Mesothelial cell of epicardium (in vitro differentiated cells): ENCODE data around the gene S1PR3. TPM values are rescaled to one million over a fixed set of nuclear protein-coding genes. Genes with fewer than 3 reads are reported as not detected.

Experiments
- DNase-seq, 2 experiments: peaks; one replicate each; pipeline ENCODE4 v3.0.0; 2021; ENCODE audit warnings: low spot score in 2 of 2; ENCODE audit not compliant: unreplicated experiment in 2 of 2
- H3K27ac Mint-ChIP-seq: 2 replicates; pipeline ENCODE4 v1.8.0; 2021; ENCODE audit warnings: mixed read lengths
- H3K27me3 Mint-ChIP-seq: 2 replicates; pipeline ENCODE4 v1.8.0; 2021; ENCODE audit warnings: low read depth, mixed read lengths
- H3K36me3 Mint-ChIP-seq: 2 replicates; pipeline ENCODE4 v1.8.0; 2021; ENCODE audit warnings: mixed read lengths
- H3K4me1 Mint-ChIP-seq: 2 replicates; pipeline ENCODE4 v1.8.0; 2021; ENCODE audit warnings: mixed read lengths
- H3K4me3 Mint-ChIP-seq: 2 replicates; pipeline ENCODE4 v1.8.0; 2021; ENCODE audit warnings: mild to moderate bottlenecking, moderate library complexity, mixed read lengths
- H3K9me3 Mint-ChIP-seq: 2 replicates; pipeline ENCODE4 v1.8.0; 2021; ENCODE audit warnings: mixed read lengths
- total RNA-seq: library from RNA; stranded (reverse); gene quantifications from 3 replicates; pipeline ENCODE4 v1.2.1, GENCODE V29; 2021
- TF ChIP-seq, protein P1 (sequence below): fragments of 200-600 bp; sonication (generic); IDR thresholded peaks from one replicate; pipeline ENCODE4 v1.5.0; 2021; ENCODE audit warnings: antibody characterized with exemption; ENCODE audit not compliant: unreplicated experiment

Gene S1PR3
- total RNA-seq, 1 donor from 2014 or later = 38.2 TPM

DNA sequence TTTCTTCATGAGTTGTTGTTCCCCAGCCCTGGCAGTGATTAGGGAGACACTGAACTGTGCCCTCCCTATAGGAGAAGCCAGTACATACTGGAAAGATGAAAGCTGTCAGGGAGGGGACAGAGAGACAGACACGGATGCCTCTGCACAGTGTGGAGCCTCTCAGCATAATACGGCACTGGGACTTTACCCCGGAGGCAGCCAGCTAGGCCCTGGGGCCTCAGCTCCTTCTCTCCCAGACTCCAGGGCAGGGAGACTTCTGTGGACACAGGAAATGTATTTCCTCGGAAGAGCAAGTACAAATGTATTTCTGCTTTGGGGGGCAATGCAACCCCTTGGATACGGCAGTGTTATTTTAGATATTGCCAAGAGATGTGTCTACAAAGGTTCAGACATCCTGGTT, 62.0 kb downstream of the S1PR3 start:
- H3K27ac Mint-ChIP-seq = no peak overlapping the region
- TF ChIP-seq, protein P1, sequence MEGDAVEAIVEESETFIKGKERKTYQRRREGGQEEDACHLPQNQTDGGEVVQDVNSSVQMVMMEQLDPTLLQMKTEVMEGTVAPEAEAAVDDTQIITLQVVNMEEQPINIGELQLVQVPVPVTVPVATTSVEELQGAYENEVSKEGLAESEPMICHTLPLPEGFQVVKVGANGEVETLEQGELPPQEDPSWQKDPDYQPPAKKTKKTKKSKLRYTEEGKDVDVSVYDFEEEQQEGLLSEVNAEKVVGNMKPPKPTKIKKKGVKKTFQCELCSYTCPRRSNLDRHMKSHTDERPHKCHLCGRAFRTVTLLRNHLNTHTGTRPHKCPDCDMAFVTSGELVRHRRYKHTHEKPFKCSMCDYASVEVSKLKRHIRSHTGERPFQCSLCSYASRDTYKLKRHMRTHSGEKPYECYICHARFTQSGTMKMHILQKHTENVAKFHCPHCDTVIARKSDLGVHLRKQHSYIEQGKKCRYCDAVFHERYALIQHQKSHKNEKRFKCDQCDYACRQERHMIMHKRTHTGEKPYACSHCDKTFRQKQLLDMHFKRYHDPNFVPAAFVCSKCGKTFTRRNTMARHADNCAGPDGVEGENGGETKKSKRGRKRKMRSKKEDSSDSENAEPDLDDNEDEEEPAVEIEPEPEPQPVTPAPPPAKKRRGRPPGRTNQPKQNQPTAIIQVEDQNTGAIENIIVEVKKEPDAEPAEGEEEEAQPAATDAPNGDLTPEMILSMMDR = no peak
- no peak for DNase-seq
- peaks cover 2% of the 10 kb centered on the region for H3K4me1 Mint-ChIP-seq
- H3K9me3 Mint-ChIP-seq = no peaks in the 10 kb centered on the region
- no peaks in the 10 kb centered on the region for H3K36me3 Mint-ChIP-seq
- no peak overlapping the region for H3K4me3 Mint-ChIP-seq
- H3K27me3 Mint-ChIP-seq = no peaks in the 10 kb centered on the region

Other genes starting within 250 kb of the S1PR3 start
- gene SHC3, start 187.3 kb downstream of the S1PR3 start, total RNA-seq = 2.1 to 2.9 TPM (median 2.1 TPM) in 3 replicates